GM23338 (cell line): ENCODE data around the gene ATAD2B. TPM values are rescaled to one million over a fixed set of nuclear protein-coding genes. Genes with fewer than 3 reads are reported as not detected.

ENCODE experiments used
- ATAC-seq: fragments of 200-7000 bp; cut with Tn5 transposase; 3 replicates; pipeline ENCODE4 v1.9.1; 2020
- DNase-seq: peaks from one replicate; pipeline ENCODE4 v3.0.0-alpha.2; 2015; ENCODE audit warnings: low spot score
- H2AFZ ChIP-seq: fragments of 200-600 bp; sonication (generic); 2 replicates; pipeline ENCODE4 v1.8.0; 2016; ENCODE audit warnings: antibody characterized with exemption, mild to moderate bottlenecking, moderate library complexity
- H3F3A ChIP-seq: fragments of 200-600 bp; sonication (generic); replicated peaks from 2 replicates; pipeline ENCODE4 v1.8.0; 2017; ENCODE audit warnings: antibody characterized with exemption, mixed run types, low read depth
- H3K27ac ChIP-seq: fragments of 200-600 bp; sonication (generic); 2 replicates; pipeline ENCODE4 v1.6.1; 2016; ENCODE audit warnings: low read depth
- H3K27me3 ChIP-seq: fragments of 200-600 bp; sonication (generic); 2 replicates; pipeline ENCODE4 v1.8.0; 2016; ENCODE audit warnings: mild to moderate bottlenecking, mixed run types, moderate library complexity; ENCODE audit not compliant: insufficient read depth
- H3K36me3 ChIP-seq: fragments of 200-600 bp; sonication (generic); 2 replicates; pipeline ENCODE4 v1.8.0; 2016; ENCODE audit warnings: mild to moderate bottlenecking; ENCODE audit not compliant: insufficient read depth
- H3K4me1 ChIP-seq: fragments of 200-600 bp; sonication (generic); 2 replicates; pipeline ENCODE4 v1.8.0; 2016; ENCODE audit warnings: mild to moderate bottlenecking, moderate library complexity; ENCODE audit not compliant: insufficient read depth
- H3K4me2 ChIP-seq: fragments of 200-600 bp; sonication (generic); 2 replicates; pipeline ENCODE4 v1.7.1; 2017; ENCODE audit warnings: mixed run types
- H3K4me3 ChIP-seq: fragments of 200-600 bp; sonication (generic); 2 replicates; pipeline ENCODE4 v1.6.1; 2016; ENCODE audit warnings: mixed run types
- H3K79me2 ChIP-seq: fragments of 200-600 bp; sonication (generic); replicated peaks from 2 replicates; pipeline ENCODE4 v1.8.0; 2017; ENCODE audit warnings: mild to moderate bottlenecking; ENCODE audit not compliant: insufficient read depth
- H3K9me2 ChIP-seq: fragments of 200-600 bp; sonication (generic); 2 replicates; pipeline ENCODE4 v1.8.0; 2017; ENCODE audit not compliant: insufficient read depth
- H4K20me1 ChIP-seq: fragments of 200-600 bp; sonication (generic); replicated peaks from 2 replicates; pipeline ENCODE4 v1.8.0; 2017; ENCODE audit warnings: mild to moderate bottlenecking; ENCODE audit not compliant: insufficient read depth
- H3K27ac Mint-ChIP-seq: 2 replicates; pipeline ENCODE4 v1.8.0; 2020; ENCODE audit warnings: inconsistent platforms, mild to moderate bottlenecking, moderate library complexity, mixed read lengths
- H3K27me3 Mint-ChIP-seq: 3 replicates; pipeline ENCODE4 v1.8.0; 2022; ENCODE audit warnings: low read depth, mild to moderate bottlenecking, moderate library complexity, mixed read lengths, inconsistent platforms; ENCODE audit not compliant: insufficient read depth, poor library complexity
- H3K36me3 Mint-ChIP-seq: 3 replicates; pipeline ENCODE4 v1.8.0; 2021; ENCODE audit warnings: low read depth, mild to moderate bottlenecking, inconsistent platforms, moderate library complexity, mixed read lengths
- H3K4me1 Mint-ChIP-seq: 3 replicates; pipeline ENCODE4 v1.8.0; 2020; ENCODE audit warnings: mild to moderate bottlenecking, inconsistent platforms, mixed read lengths
- H3K4me3 Mint-ChIP-seq: 3 replicates; pipeline ENCODE4 v1.8.0; 2021; ENCODE audit warnings: moderate library complexity, mild to moderate bottlenecking, inconsistent platforms, mixed read lengths
- H3K9me3 Mint-ChIP-seq: 3 replicates; pipeline ENCODE4 v1.8.0; 2020; ENCODE audit warnings: moderate library complexity, mild to moderate bottlenecking, inconsistent platforms, mixed read lengths
- EZH2 ChIP-seq: fragments of 200-600 bp; sonication (generic); IDR thresholded peaks from one replicate; pipeline ENCODE4 v1.8.0; 2017; ENCODE audit warnings: antibody characterized with exemption, mild to moderate bottlenecking, low read depth; ENCODE audit not compliant: unreplicated experiment
- EZH2phosphoT487 ChIP-seq: fragments of 200-600 bp; sonication (generic); IDR thresholded peaks from one replicate; pipeline ENCODE4 v1.8.1; 2018; ENCODE audit warnings: antibody characterized with exemption; ENCODE audit not compliant: unreplicated experiment
- JUNB ChIP-seq: IDR thresholded peaks from one replicate; pipeline ENCODE4 v1.6.1; 2016; ENCODE audit warnings: antibody characterized with exemption; ENCODE audit not compliant: unreplicated experiment
- NANOG ChIP-seq: IDR thresholded peaks from 2 replicates; pipeline ENCODE4 v1.6.1; 2016; ENCODE audit warnings: antibody characterized with exemption, borderline replicate concordance
- POLR2AphosphoS5 ChIP-seq: IDR thresholded peaks from 2 replicates; pipeline ENCODE4 v1.6.1; 2016; ENCODE audit warnings: antibody characterized with exemption, low read depth
- REST ChIP-seq: IDR thresholded peaks from one replicate; pipeline ENCODE4 v1.6.1; 2018; ENCODE audit warnings: antibody characterized with exemption; ENCODE audit not compliant: unreplicated experiment
- STAT1 ChIP-seq: IDR thresholded peaks from one replicate; pipeline ENCODE4 v1.6.1; 2016; ENCODE audit warnings: antibody characterized with exemption; ENCODE audit not compliant: unreplicated experiment
- ZNF114 ChIP-seq: fragments of 250-450 bp; sonication (Bioruptor Pico); IDR thresholded peaks from 2 replicates; pipeline ENCODE4 v1.5.0; 2020; ENCODE audit warnings: mild to moderate bottlenecking, moderate library complexity
- ZNF462 ChIP-seq: fragments of 250-450 bp; sonication (Bioruptor Pico); IDR thresholded peaks from 2 replicates; pipeline ENCODE4 v1.5.0; 2020; ENCODE audit warnings: mild to moderate bottlenecking, moderate library complexity
- polyA plus RNA-seq: library from polyadenylated mRNA; unstranded; fragments of >200 nt; fragmentation: Nextera tagmentation; extraction: Ambion mirVana; gene quantifications from 2 replicates; pipeline ENCODE4 v1.2.1, GENCODE V29; 2016
- total RNA-seq: library from RNA; depleted of rRNA; stranded (reverse); fragments of >200 nt; shearing (Covaris generic); gene quantifications from 2 replicates; pipeline ENCODE4 v1.2.3, GENCODE V29; 2014

Gene ATAD2B
- total and polyA plus RNA-seq, 2 experiments from 2014 or later: 12.4 to 19.3 TPM

DNA sequence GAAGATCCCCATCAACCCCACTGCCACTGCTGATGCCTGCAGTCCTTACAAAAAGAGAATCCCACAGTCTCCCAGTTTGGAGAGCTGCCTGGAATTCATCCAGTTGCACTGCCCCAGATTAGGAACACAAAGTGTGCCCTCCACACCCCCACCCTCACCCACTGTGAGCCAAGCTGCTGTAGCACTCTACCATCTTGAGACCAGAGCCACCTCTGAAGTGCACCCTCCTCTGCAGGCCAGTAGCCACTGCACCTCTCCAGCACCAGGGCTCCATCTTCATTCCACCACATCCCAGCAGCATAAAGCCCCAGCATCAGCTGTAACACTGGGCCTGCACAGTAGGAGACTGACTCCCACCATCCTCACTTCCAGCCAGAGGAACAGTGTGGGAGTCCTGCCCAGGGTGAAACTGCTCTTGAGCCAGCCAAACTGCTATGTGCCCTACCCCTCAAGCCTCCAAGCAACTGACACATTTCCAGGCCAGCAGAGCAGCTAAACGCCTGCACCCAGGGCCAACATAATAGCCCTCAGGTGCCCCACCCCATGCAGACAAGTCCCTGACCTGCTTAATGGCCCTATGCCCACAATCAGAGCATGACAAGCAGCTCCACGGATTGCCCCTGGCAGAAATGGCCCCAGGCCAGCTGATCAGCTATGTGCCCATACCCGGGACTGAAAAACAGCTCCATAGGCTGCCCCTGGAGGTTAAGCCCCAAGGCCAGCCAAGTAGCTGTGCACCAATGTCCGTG, 206.0 kb downstream of the ATAD2B start:
- Histone ChIP-seq H3K9me2 (peaks cover 4% of the 10 kb centered on the region; the same call in 1 of the 2 replicates), H3K27me3 (no peaks in the 10 kb centered on the region), H3K79me2 (no peaks in the 10 kb centered on the region), H3K27ac (no peak overlapping the region), H3K4me2 (no peak overlapping the region), H3K4me3 (no peak overlapping the region), H3F3A (no peaks in the 10 kb centered on the region), H4K20me1 (no peaks in the 10 kb centered on the region), H2AFZ (no peak overlapping the region), H3K4me1 (no peaks in the 10 kb centered on the region), H3K36me3 (no peaks in the 10 kb centered on the region)
- TF ChIP-seq NANOG: no peak
- no peak for TF ChIP-seq ZNF462 (CRISPR knock-in tag)
- no peak for TF ChIP-seq JUNB
- TF ChIP-seq STAT1: no peak
- no peak for TF ChIP-seq ZNF114
- TF ChIP-seq EZH2phosphoT487: no peak
- no peak for TF ChIP-seq REST
- no peak for TF ChIP-seq EZH2
- TF ChIP-seq POLR2AphosphoS5: no peak
- peaks cover 11% of the 10 kb centered on the region; the same call in 2 of the 3 replicates for H3K9me3 Mint-ChIP-seq
- peaks cover 7% of the 10 kb centered on the region for H3K27me3 Mint-ChIP-seq
- H3K4me1 Mint-ChIP-seq: no peaks in the 10 kb centered on the region
- DNase-seq (no peak), ATAC-seq (peak; percentile 36; the same call in 2 of the 3 replicates)
- H3K4me3 Mint-ChIP-seq: no peak overlapping the region
- H3K36me3 Mint-ChIP-seq: peaks cover 15% of the 10 kb centered on the region
- H3K27ac Mint-ChIP-seq: no peak overlapping the region
